ENCODE measurements around the gene SNRNP70. TPM values are rescaled to one million over a fixed set of nuclear protein-coding genes. Genes with fewer than 3 reads are reported as not detected.
"Not testable (repeated sequence)": the region's sequence is repeated elsewhere in the genome, so short reads cannot be mapped to it uniquely, and the experiment has no call there.

SNRNP70 gene
- total RNA-seq, 1 donor from 2014 or later: 279 TPM

- intact Hi-C loops (cut with micrococcal nuclease): no loop called here
- Mint-ChIP-seq H3K4me3 (ENCODE audit: low read depth) (no peak overlapping the region), H3K9me3 (no peaks in the 10 kb centered on the region), H3K4me1 (ENCODE audit: low read depth) (peaks cover 6% of the 10 kb centered on the region), H3K36me3 (ENCODE audit: low read depth) (no peaks in the 10 kb centered on the region), H3K27ac (no peak overlapping the region), H3K27me3 (ENCODE audit: low read depth) (peaks cover 63% of the 10 kb centered on the region)
- no peak for DNase-seq (ENCODE audit: low spot score)
Observed at GRCh38 chr19:49070416-49070815, 14.8 kb upstream of the SNRNP70 start.

- Mint-ChIP-seq H3K4me1 (ENCODE audit: low read depth) (peaks cover 6% of the 10 kb centered on the region), H3K4me3 (ENCODE audit: low read depth) (no peak overlapping the region), H3K36me3 (ENCODE audit: low read depth) (no peaks in the 10 kb centered on the region), H3K27me3 (ENCODE audit: low read depth) (peaks cover 49% of the 10 kb centered on the region), H3K27ac (no peak overlapping the region), H3K9me3 (no peaks in the 10 kb centered on the region)
- intact Hi-C loops (cut with micrococcal nuclease): no loop called here
- no peak for DNase-seq (ENCODE audit: low spot score)
Observed at GRCh38 chr19:49071860-49072547, 13.2 kb upstream of the SNRNP70 start.

- intact Hi-C loops (cut with micrococcal nuclease): no loop called here
Observed at GRCh38 chr19:49073514-49074378, 11.5 kb upstream of the SNRNP70 start.

GRCh38 chr19:49074869-49075268 is 10.4 kb upstream of the SNRNP70 start:
- intact Hi-C loops (cut with micrococcal nuclease): loop anchor here (1.0 kb wide), 1 partner anchor 70 kb away; no protein-coding TSS in a partner anchor
- H3K4me1 Mint-ChIP-seq (ENCODE audit: low read depth); H3K4me3 Mint-ChIP-seq (ENCODE audit: low read depth); DNase-seq (ENCODE audit: low spot score); H3K9me3 Mint-ChIP-seq; H3K36me3 Mint-ChIP-seq (ENCODE audit: low read depth); H3K27ac Mint-ChIP-seq: not testable (repeated sequence)
- H3K27me3 Mint-ChIP-seq (ENCODE audit: low read depth): peaks cover 26% of the 10 kb centered on the region

More at GRCh38 chr19:49073514-49074378, 11.5 kb upstream of the SNRNP70 start:
- Mint-ChIP-seq H3K4me3 (ENCODE audit: low read depth) (peak overlapping the region; percentile 1), H3K9me3 (no peaks in the 10 kb centered on the region), H3K36me3 (ENCODE audit: low read depth) (no peaks in the 10 kb centered on the region), H3K27ac (no peak overlapping the region), H3K27me3 (ENCODE audit: low read depth) (peaks cover 35% of the 10 kb centered on the region), H3K4me1 (ENCODE audit: low read depth) (peaks cover 6% of the 10 kb centered on the region)
- no peak for DNase-seq (ENCODE audit: low spot score)

GRCh38 chr19:49080392-49080791 is 4.9 kb upstream of the SNRNP70 start:
- H3K36me3 Mint-ChIP-seq (ENCODE audit: low read depth): no peaks in the 10 kb centered on the region
- no peaks in the 10 kb centered on the region for H3K27me3 Mint-ChIP-seq (ENCODE audit: low read depth)
- H3K4me1 Mint-ChIP-seq (ENCODE audit: low read depth): peaks cover 2% of the 10 kb centered on the region
- no peak for DNase-seq (ENCODE audit: low spot score)
- no peaks in the 10 kb centered on the region for H3K9me3 Mint-ChIP-seq
- intact Hi-C loops (cut with micrococcal nuclease): no loop called here
- H3K4me3 Mint-ChIP-seq (ENCODE audit: low read depth): no peak overlapping the region
- H3K27ac Mint-ChIP-seq: no peak overlapping the region

GRCh38 chr19:49081273-49081672 is 4.0 kb upstream of the SNRNP70 start:
- intact Hi-C loops (cut with micrococcal nuclease): no loop called here
- Mint-ChIP-seq H3K27me3 (ENCODE audit: low read depth) (no peaks in the 10 kb centered on the region), H3K4me3 (ENCODE audit: low read depth) (no peak overlapping the region), H3K9me3 (no peaks in the 10 kb centered on the region), H3K27ac (no peak overlapping the region), H3K36me3 (ENCODE audit: low read depth) (peaks cover 5% of the 10 kb centered on the region), H3K4me1 (ENCODE audit: low read depth) (peaks cover 4% of the 10 kb centered on the region)
- no peak for DNase-seq (ENCODE audit: low spot score)

GRCh38 chr19:49084206-49085019 is 838 bp upstream of the SNRNP70 start:
- H3K27ac Mint-ChIP-seq: peak overlapping the region; percentile 76
- no peak for DNase-seq (ENCODE audit: low spot score)
- H3K4me1 Mint-ChIP-seq (ENCODE audit: low read depth): peaks cover 16% of the 10 kb centered on the region
- intact Hi-C loops (cut with micrococcal nuclease): loop anchor here (2.0 kb wide), 1 partner anchor 34 kb away; the partner anchor contains the start of genes C19orf73 and PPFIA3
- no peaks in the 10 kb centered on the region for H3K9me3 Mint-ChIP-seq
- H3K4me3 Mint-ChIP-seq (ENCODE audit: low read depth): peak overlapping the region; percentile 99
- no peaks in the 10 kb centered on the region for H3K27me3 Mint-ChIP-seq (ENCODE audit: low read depth)
- peaks cover 25% of the 10 kb centered on the region for H3K36me3 Mint-ChIP-seq (ENCODE audit: low read depth)

GRCh38 chr19:49085868-49086232 is 599 bp downstream of the SNRNP70 start:
- Mint-ChIP-seq H3K4me1 (ENCODE audit: low read depth) (peaks cover 20% of the 10 kb centered on the region), H3K27me3 (ENCODE audit: low read depth) (no peaks in the 10 kb centered on the region), H3K9me3 (no peaks in the 10 kb centered on the region), H3K36me3 (ENCODE audit: low read depth) (peaks cover 38% of the 10 kb centered on the region), H3K27ac (peak overlapping the region; percentile 76), H3K4me3 (ENCODE audit: low read depth) (peak overlapping the region; percentile 99)
- intact Hi-C loops (cut with micrococcal nuclease): loop anchor here (2.0 kb wide), 1 partner anchor 33 kb away; the partner anchor contains the start of genes C19orf73 and PPFIA3
- DNase-seq (ENCODE audit: low spot score): no peak

GRCh38 chr19:49086296-49086695 is 1.0 kb downstream of the SNRNP70 start:
- no peaks in the 10 kb centered on the region for H3K9me3 Mint-ChIP-seq
- no peaks in the 10 kb centered on the region for H3K27me3 Mint-ChIP-seq (ENCODE audit: low read depth)
- peak overlapping the region; percentile 76 for H3K27ac Mint-ChIP-seq
- no peak for DNase-seq (ENCODE audit: low spot score)
- intact Hi-C loops (cut with micrococcal nuclease): no loop called here
- peak overlapping the region; percentile 99 for H3K4me3 Mint-ChIP-seq (ENCODE audit: low read depth)
- H3K36me3 Mint-ChIP-seq (ENCODE audit: low read depth): peaks cover 41% of the 10 kb centered on the region
- H3K4me1 Mint-ChIP-seq (ENCODE audit: low read depth): peaks cover 21% of the 10 kb centered on the region

GRCh38 chr19:49091391-49092038 is 6.3 kb downstream of the SNRNP70 start:
- H3K4me1 Mint-ChIP-seq (ENCODE audit: low read depth): peaks cover 21% of the 10 kb centered on the region
- no peak for DNase-seq (ENCODE audit: low spot score)
- intact Hi-C loops (cut with micrococcal nuclease): no loop called here
- H3K27me3 Mint-ChIP-seq (ENCODE audit: low read depth): no peaks in the 10 kb centered on the region
- peak overlapping the region; percentile 59 for H3K27ac Mint-ChIP-seq
- H3K36me3 Mint-ChIP-seq (ENCODE audit: low read depth): peaks cover 69% of the 10 kb centered on the region
- no peak overlapping the region for H3K4me3 Mint-ChIP-seq (ENCODE audit: low read depth)
- no peaks in the 10 kb centered on the region for H3K9me3 Mint-ChIP-seq

GRCh38 chr19:49092686-49093085 is 7.4 kb downstream of the SNRNP70 start:
- no peak overlapping the region for H3K4me3 Mint-ChIP-seq (ENCODE audit: low read depth)
- H3K4me1 Mint-ChIP-seq (ENCODE audit: low read depth): peaks cover 15% of the 10 kb centered on the region
- no peak for DNase-seq (ENCODE audit: low spot score)
- no peak overlapping the region for H3K27ac Mint-ChIP-seq
- no peaks in the 10 kb centered on the region for H3K9me3 Mint-ChIP-seq
- peaks cover 70% of the 10 kb centered on the region for H3K36me3 Mint-ChIP-seq (ENCODE audit: low read depth)
- H3K27me3 Mint-ChIP-seq (ENCODE audit: low read depth): no peaks in the 10 kb centered on the region
- intact Hi-C loops (cut with micrococcal nuclease): no loop called here

Measured in activated T-helper 2 cell treated with anti-CD3 and anti-CD28 coated beads, Interferon-gamma antibody, Interleukin-2, Interleukin-4, amounts not matched to agents 10 μg/mL and 5 μg/mL and 100 μg/mL, durations not matched to agents 14 hours and 24 hours and 36 hours (primary cell).